GM12878 (cell line): ENCODE results near the gene LRIT2.

Source experiments
- CTCF ChIP-seq, 3 experiments: IDR thresholded peaks in 2 of 3; conservative IDR thresholded peaks in 1 of 3; 2 replicates each; pipeline ENCODE4 v1.5.1; 2011; ENCODE audit warnings: low read depth in 3 of 3, low read length in 3 of 3, mild to moderate bottlenecking in 3 of 3, control low read depth in 2 of 3, moderate library complexity in 2 of 3, inconsistent platforms in 1 of 3, mixed read lengths in 1 of 3; ENCODE audit not compliant: control insufficient read depth in 2 of 3, insufficient read depth in 1 of 3; ENCODE audit errors: extremely low read depth in 1 of 3
- MYB ChIP-seq: fragments of 150-350 bp; IDR thresholded peaks from 2 replicates; pipeline ENCODE4 v1.6.1; 2014; ENCODE audit warnings: mild to moderate bottlenecking, low read depth, low read length, borderline replicate concordance
- PAX8 ChIP-seq: fragments of 450-650 bp; IDR thresholded peaks from 2 replicates; pipeline ENCODE4 v1.6.1; 2017; ENCODE audit warnings: mild to moderate bottlenecking, moderate library complexity
- POLR2A ChIP-seq: IDR thresholded peaks from 2 replicates; pipeline ENCODE4 v1.6.1; 2011; ENCODE audit warnings: low read depth, mild to moderate bottlenecking, low read length
- POLR2AphosphoS5 ChIP-seq: IDR thresholded peaks from 2 replicates; pipeline ENCODE4 v1.6.1; 2011; ENCODE audit warnings: mild to moderate bottlenecking, low read length, inconsistent platforms
- SIN3A ChIP-seq: IDR thresholded peaks from 2 replicates; pipeline ENCODE4 v1.6.1; 2012; ENCODE audit warnings: low read depth, low read length, improper control_type of control experiment
- SPI1 ChIP-seq: IDR thresholded peaks from 2 replicates; pipeline ENCODE4 v1.6.1; 2011; ENCODE audit warnings: low read depth, mild to moderate bottlenecking, low read length, moderate library complexity, borderline replicate concordance; ENCODE audit not compliant: insufficient read depth
- TCF12 ChIP-seq: IDR thresholded peaks from 2 replicates; pipeline ENCODE4 v1.6.1; 2011; ENCODE audit warnings: low read depth, mild to moderate bottlenecking, low read length
- TCF7 ChIP-seq: IDR thresholded peaks from 2 replicates; pipeline ENCODE4 v1.6.1; 2014; ENCODE audit warnings: antibody characterized with exemption, borderline replicate concordance
- YY1 ChIP-seq: IDR thresholded peaks from 2 replicates; pipeline ENCODE4 v1.6.1; 2011; ENCODE audit warnings: low read depth, mild to moderate bottlenecking, low read length
- ZNF622 ChIP-seq: fragments of 450-650 bp; IDR thresholded peaks from 2 replicates; pipeline ENCODE4 v1.6.1; 2017; ENCODE audit warnings: mild to moderate bottlenecking, inconsistent platforms

- TF ChIP-seq ZNF622: no peak
- TF ChIP-seq TCF12: no peak
- TF ChIP-seq CTCF (IDR thresholded peaks at IDR 0.05 in 2 of 3, conservative IDR thresholded peaks at IDR 0.05 in 1 of 3; ENCODE audit: control insufficient read depth in 2 of 3, extremely low read depth in 1 of 3, insufficient read depth in 1 of 3, low read depth in 3 of 3, low read length in 3 of 3): no peak
- no peak for TF ChIP-seq POLR2AphosphoS5
- TF ChIP-seq MYB: no peak
- TF ChIP-seq POLR2A: no peak
- no peak for TF ChIP-seq TCF7
- no peak for TF ChIP-seq PAX8
- no peak for TF ChIP-seq YY1
- no peak for TF ChIP-seq SIN3A
- no peak for TF ChIP-seq SPI1
Measured at GRCh38 chr10:84204610-84205009, 20.7 kb downstream of the LRIT2 start.
